IPS DF 6.9 (cell line): Measurements from ENCODE around the gene ACR.
A peak's percentile ranks its signal among the peaks of the same experiment; 100 is the strongest.
"Not testable (repeated sequence)": the region's sequence is repeated elsewhere in the genome, so short reads cannot be mapped to it uniquely, and the experiment has no call there.

Source experiments
- DNase-seq: peaks from one replicate; pipeline ENCODE4 v3.0.0-alpha.2; 2013; ENCODE audit warnings: low read depth, low spot score
- H3K27ac ChIP-seq: one replicate; pipeline ENCODE4 v1.5.1; 2013; ENCODE audit warnings: low read length, control low read depth
- H3K27me3 ChIP-seq: 2 replicates; pipeline ENCODE4 v1.6.1; 2013; ENCODE audit warnings: mild to moderate bottlenecking, low read length; ENCODE audit not compliant: control insufficient read depth, insufficient read depth
- H3K36me3 ChIP-seq: 2 replicates; pipeline ENCODE4 v1.6.1; 2013; ENCODE audit warnings: low read length; ENCODE audit not compliant: control insufficient read depth, insufficient read depth
- H3K4me1 ChIP-seq: 2 replicates; pipeline ENCODE4 v1.6.1; 2013; ENCODE audit warnings: low read length; ENCODE audit not compliant: control insufficient read depth, insufficient read depth
- H3K4me3 ChIP-seq: 2 replicates; pipeline ENCODE4 v1.5.1; 2013; ENCODE audit warnings: mild to moderate bottlenecking, low read length
- H3K9me3 ChIP-seq: 2 replicates; pipeline ENCODE4 v1.6.1; 2013; ENCODE audit warnings: low read length, inconsistent platforms; ENCODE audit not compliant: control insufficient read depth, insufficient read depth
- WGBS: extraction: QIAGEN DNeasy Blood & Tissue Kit; methylation state at CpG from one replicate; pipeline ENCODE4 v1.1.7; 2013; ENCODE audit warnings: mixed read lengths, missing lambda C conversion rate; ENCODE audit not compliant: insufficient read length, insufficient coverage; 5-methylcytosine and 5-hydroxymethylcytosine counted together

ACR gene

DNA sequence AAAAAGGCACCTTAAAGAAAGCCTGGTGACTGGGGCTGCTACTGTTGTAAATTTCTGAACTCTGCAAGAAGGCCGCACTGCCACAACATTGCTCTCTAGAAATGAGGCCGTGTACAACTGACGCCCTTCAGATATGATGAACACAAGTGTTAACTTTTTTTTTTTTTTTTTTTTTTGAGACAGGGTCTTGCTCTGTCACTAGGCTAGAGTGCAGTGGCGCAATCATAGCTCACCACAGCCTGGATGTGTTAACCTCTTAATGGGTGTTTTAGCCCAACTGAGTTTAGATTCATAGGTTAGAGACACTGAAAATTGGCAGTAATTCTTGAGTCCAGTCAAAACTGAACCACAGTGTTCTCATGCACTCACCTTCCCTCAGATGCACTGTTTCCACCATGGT lies 42.2 kb downstream of the ACR start:
- not testable (repeated sequence) for H3K4me3 ChIP-seq, H3K4me1 ChIP-seq, H3K9me3 ChIP-seq, H3K36me3 ChIP-seq, H3K27ac ChIP-seq, DNase-seq, H3K27me3 ChIP-seq
- no CpG with 5 or more reads among the region's 4 CpGs for WGBS

GRCh38 chr22:50782253-50782652 lies 44.2 kb downstream of the ACR start:
- not testable (repeated sequence) for H3K4me3 ChIP-seq, H3K9me3 ChIP-seq, DNase-seq, H3K27ac ChIP-seq, H3K36me3 ChIP-seq, H3K27me3 ChIP-seq, H3K4me1 ChIP-seq
- no CpG with 5 or more reads among the region's 3 CpGs for WGBS

DNA sequence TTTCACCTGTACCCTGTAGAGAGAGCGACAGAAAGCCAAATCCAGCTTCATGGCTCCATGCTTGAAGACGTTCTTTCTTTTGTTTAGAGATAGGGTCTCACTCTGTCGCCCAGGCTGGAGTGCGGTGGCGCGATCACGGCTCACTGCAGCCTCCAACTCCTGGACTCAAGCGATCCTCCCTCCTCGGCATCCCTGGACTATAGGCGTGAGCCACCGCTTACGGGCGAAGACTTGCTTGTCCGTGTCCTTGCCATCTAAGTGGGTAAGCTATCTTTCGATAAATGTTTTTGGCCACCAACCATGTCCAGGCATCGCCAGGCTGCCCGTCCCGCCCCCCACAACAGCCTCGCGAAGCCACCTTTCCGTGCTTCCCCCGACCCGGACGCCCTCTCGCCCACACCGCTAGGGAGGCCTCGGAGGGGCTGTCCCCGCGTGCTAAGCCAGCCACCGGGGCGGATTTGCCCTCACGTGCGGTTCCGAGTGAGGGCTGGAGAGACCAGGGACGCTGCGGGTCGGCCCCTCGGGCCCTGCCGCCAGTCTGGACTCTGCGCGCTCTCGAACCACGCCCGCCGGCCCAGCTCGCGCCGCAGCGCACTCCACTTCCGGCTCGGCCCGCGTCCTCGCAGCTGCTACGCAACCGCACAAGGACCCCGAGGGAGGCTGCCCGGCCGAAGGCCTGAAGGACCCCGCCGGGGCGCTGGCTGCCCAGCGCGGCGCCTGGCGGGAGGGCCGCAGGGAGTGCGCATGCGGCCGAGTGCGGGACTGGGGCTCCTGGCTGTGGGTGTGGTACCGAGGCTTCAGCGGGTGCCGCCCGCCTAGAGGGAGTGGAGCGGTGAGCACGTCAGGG lies 45.3 kb downstream of the ACR start, which contains the start of gene RABL2B:
Gene RABL2B, minus strand, starts transcription at position 604 of the 847 bp plus-strand sequence. CDS start 1,342 bp downstream, outside the sequence.
- H3K9me3 ChIP-seq, H3K36me3 ChIP-seq, H3K27me3 ChIP-seq, H3K4me1 ChIP-seq, H3K27ac ChIP-seq: not testable (repeated sequence)
- H3K4me3 ChIP-seq: peak within 1 kb of the TSS; percentile 43; the same call in 1 of the 2 replicates
- no CpG with 5 or more reads among the region's 77 CpGs for WGBS
- DNase-seq: peak; percentile 52

GRCh38 chr22:50783880-50784276 lies 45.9 kb downstream of the ACR start:
- DNase-seq, H3K27ac ChIP-seq, H3K9me3 ChIP-seq, H3K36me3 ChIP-seq, H3K4me1 ChIP-seq, H3K27me3 ChIP-seq: not testable (repeated sequence)
- peak overlapping the region; percentile 10; the same call in 1 of the 2 replicates for H3K4me3 ChIP-seq
- no CpG with 5 or more reads among the region's 16 CpGs for WGBS

- not testable (repeated sequence) for H3K27ac ChIP-seq, H3K36me3 ChIP-seq, H3K4me3 ChIP-seq, H3K27me3 ChIP-seq, H3K4me1 ChIP-seq, H3K9me3 ChIP-seq, DNase-seq
- no CpG with 5 or more reads among the region's 5 CpGs for WGBS
Measured at GRCh38 chr22:50785289-50785688, 47.3 kb downstream of the ACR start.

DNA sequence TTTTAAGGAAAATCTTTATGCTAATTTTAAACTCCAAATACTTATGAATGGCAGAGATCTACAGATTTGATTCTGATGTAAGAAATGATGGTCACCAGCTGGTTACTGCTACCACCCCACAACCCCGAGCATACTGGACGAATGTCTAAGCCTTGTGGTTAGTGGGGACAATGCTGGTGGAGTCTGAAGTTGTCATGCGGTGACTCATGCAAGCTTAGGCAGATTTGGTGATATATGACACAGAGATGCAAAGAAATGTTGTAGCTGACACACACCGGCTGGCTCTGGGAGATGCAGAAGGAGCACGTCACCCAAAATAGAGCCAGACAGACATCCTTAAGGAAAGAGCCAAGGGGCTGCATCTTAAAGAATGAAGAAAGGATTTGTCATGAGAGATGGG lies 48.9 kb downstream of the ACR start:
- not testable (repeated sequence) for H3K4me3 ChIP-seq, H3K9me3 ChIP-seq, H3K36me3 ChIP-seq, H3K4me1 ChIP-seq, DNase-seq, H3K27me3 ChIP-seq, H3K27ac ChIP-seq
- no CpG with 5 or more reads among the region's 5 CpGs for WGBS
